Measurements from ENCODE around the gene VSNL1.
"Not testable (repeated sequence)": the region's sequence is repeated elsewhere in the genome, so short reads cannot be mapped to it uniquely, and the experiment has no call there.

VSNL1 gene

GRCh38 chr2:17555150-17555549 is 14.7 kb downstream of the VSNL1 start:
- TF ChIP-seq MYC (IDR thresholded peaks at IDR 0.05; ENCODE audit: low read depth, low read length) (no peak), POLR2A (IDR thresholded peaks at IDR 0.05; ENCODE audit: extremely low read depth, insufficient read length) (no peak), CTCF (IDR thresholded peaks at IDR 0.05; ENCODE audit: low read depth, low read length) (no peak)
- TF ChIP-seq, protein P1, sequence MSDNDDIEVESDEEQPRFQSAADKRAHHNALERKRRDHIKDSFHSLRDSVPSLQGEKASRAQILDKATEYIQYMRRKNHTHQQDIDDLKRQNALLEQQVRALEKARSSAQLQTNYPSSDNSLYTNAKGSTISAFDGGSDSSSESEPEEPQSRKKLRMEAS (IDR thresholded peaks at IDR 0.05; ENCODE audit: low read depth, low read length), result no peak
- no peak for DNase-seq (ENCODE audit: low read depth)
- no peak overlapping the region for H3K4me3 ChIP-seq (ENCODE audit: low read depth, low read length)

DNA sequence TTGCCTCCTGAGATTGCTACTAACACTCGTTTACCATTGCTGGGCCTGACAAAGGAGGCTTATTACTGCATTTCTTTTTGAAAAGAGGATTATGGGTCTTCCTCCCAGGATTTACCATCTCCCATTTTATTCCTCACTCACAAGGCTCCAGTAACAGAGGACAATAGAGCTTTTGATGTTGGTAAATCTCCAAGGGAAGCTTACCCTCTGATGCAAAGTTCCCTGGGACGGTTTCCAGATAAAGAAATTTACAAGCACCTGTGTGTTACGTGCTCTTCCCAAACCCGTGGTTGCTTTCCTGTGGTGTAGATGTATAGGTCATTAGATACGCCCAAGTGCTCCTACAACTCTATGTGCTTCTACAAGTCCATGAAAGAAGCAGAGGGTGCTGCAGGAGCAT is 17.1 kb downstream of the VSNL1 start:
- TF ChIP-seq MYC (IDR thresholded peaks at IDR 0.05; ENCODE audit: low read depth, low read length) (no peak), POLR2A (IDR thresholded peaks at IDR 0.05; ENCODE audit: extremely low read depth, insufficient read length) (no peak), CTCF (IDR thresholded peaks at IDR 0.05; ENCODE audit: low read depth, low read length) (no peak)
- TF ChIP-seq, protein P1 (IDR thresholded peaks at IDR 0.05; ENCODE audit: low read depth, low read length), result no peak
- DNase-seq (ENCODE audit: low read depth), result no peak

DNA sequence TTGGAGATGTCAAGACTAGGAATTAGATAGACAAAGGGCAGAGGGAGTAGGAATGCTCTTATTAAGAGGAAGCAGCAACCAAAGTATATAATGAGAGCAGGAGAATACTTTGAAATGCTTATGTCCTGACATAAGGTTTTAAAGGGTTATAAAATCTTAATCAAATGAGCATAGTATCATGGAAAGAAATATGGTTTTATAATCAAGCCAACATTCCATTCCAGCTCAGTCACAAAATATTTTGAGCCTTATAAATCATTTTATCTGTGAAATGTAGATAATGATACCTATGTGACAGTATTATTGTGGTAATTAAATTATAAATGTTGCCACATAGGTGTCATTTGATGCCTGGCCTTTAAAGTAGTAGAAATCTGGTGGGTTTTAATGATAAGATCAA is 17.6 kb downstream of the VSNL1 start:
- H3K4me3 ChIP-seq (ENCODE audit: low read depth, low read length), result no peak overlapping the region
- DNase-seq (ENCODE audit: low read depth), result no peak
- TF ChIP-seq POLR2A (IDR thresholded peaks at IDR 0.05; ENCODE audit: extremely low read depth, insufficient read length), result no peak
- TF ChIP-seq, protein P1 (IDR thresholded peaks at IDR 0.05; ENCODE audit: low read depth, low read length), result no peak
- no peak for TF ChIP-seq CTCF (IDR thresholded peaks at IDR 0.05; ENCODE audit: low read depth, low read length)
- no peak for TF ChIP-seq MYC (IDR thresholded peaks at IDR 0.05; ENCODE audit: low read depth, low read length)

More for the DNA sequence above, 17.1 kb downstream of the VSNL1 start:
- no peak overlapping the region for H3K4me3 ChIP-seq (ENCODE audit: low read depth, low read length)

DNA sequence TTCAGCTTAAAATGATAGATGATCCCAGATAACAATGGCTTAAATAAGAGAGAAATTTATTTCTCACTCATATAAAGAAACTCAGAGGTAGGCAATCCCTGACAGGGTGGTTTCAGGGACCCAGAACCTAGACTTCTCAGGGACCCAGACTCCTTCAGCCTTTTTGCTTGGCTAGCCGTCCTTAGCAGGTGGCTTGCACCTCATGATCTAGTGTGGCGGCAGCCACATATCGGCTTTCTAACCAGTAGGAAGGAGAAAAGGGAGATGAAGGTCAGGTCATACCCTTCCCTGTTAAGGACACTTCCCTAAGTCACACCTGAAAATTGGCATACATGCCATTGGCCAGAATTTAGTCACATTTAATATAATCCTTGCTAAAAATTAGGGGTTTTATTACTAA is 18.4 kb downstream of the VSNL1 start:
- no peak for DNase-seq (ENCODE audit: low read depth)
- TF ChIP-seq, protein P1 (IDR thresholded peaks at IDR 0.05; ENCODE audit: low read depth, low read length), result no peak
- TF ChIP-seq POLR2A (IDR thresholded peaks at IDR 0.05; ENCODE audit: extremely low read depth, insufficient read length), result no peak
- no peak for TF ChIP-seq MYC (IDR thresholded peaks at IDR 0.05; ENCODE audit: low read depth, low read length)
- TF ChIP-seq CTCF (IDR thresholded peaks at IDR 0.05; ENCODE audit: low read depth, low read length), result no peak
- H3K4me3 ChIP-seq (ENCODE audit: low read depth, low read length), result no peak overlapping the region

DNA sequence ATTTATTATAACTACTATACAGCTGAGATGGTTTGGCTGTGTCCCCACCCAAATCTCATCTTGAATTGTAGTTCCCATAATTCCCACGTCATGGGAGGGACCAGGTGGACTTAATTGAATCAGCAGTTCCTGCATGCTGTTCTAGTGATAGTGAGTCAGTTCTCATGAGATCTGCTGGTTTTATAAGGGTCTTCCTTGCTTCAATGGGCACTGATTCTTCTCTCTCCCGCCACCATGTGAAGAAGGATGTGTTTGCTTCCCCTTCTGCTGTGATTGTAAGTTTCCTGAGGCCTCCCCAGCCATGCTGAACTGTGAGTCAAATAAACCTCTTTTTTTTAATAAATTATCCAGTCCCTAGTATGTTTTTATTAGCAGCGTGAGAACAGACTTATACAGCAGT is 25.2 kb downstream of the VSNL1 start:
- H3K4me3 ChIP-seq (ENCODE audit: low read depth, low read length); DNase-seq (ENCODE audit: low read depth): not testable (repeated sequence)

- TF ChIP-seq MYC (IDR thresholded peaks at IDR 0.05; ENCODE audit: low read depth, low read length) (no peak), POLR2A (IDR thresholded peaks at IDR 0.05; ENCODE audit: extremely low read depth, insufficient read length) (no peak), CTCF (IDR thresholded peaks at IDR 0.05; ENCODE audit: low read depth, low read length) (no peak)
- TF ChIP-seq, protein P1 (IDR thresholded peaks at IDR 0.05; ENCODE audit: low read depth, low read length), result no peak
- no peak overlapping the region for H3K4me3 ChIP-seq (ENCODE audit: low read depth, low read length)
These were observed 31.2 kb downstream of the VSNL1 start for GRCh38 chr2:17571681-17572080.

More at GRCh38 chr2:17571681-17572080, 31.2 kb downstream of the VSNL1 start:
- DNase-seq (ENCODE audit: low read depth), result no peak

Data from NB4 (cell line).